Measurements from ENCODE around the gene ASF1B. TPM values are rescaled to one million over a fixed set of nuclear protein-coding genes. Genes with fewer than 3 reads are reported as not detected.

Gene ASF1B
- total RNA-seq, 1 donor from 2014 or later: 90.2 TPM

- no peak for DNase-seq
- Mint-ChIP-seq H3K4me1 (peaks cover 40% of the 10 kb centered on the region), H3K36me3 (ENCODE audit: low read depth) (peaks cover 8% of the 10 kb centered on the region), H3K27ac (no peak overlapping the region), H3K27me3 (no peaks in the 10 kb centered on the region), H3K9me3 (no peaks in the 10 kb centered on the region), H3K4me3 (peak overlapping the region; percentile 98)
- intact Hi-C loops (cut with micrococcal nuclease): loop anchor here (5.0 to 10.0 kb wide), 2 partner anchors 518 to 841 kb away; no protein-coding TSS in a partner anchor
Measured at GRCh38 chr19:14115756-14116155, 20.6 kb downstream of the ASF1B start.

GRCh38 chr19:14114854-14115253, 21.5 kb downstream of the ASF1B start:
- Mint-ChIP-seq H3K27ac (no peak overlapping the region), H3K9me3 (no peaks in the 10 kb centered on the region), H3K27me3 (no peaks in the 10 kb centered on the region), H3K4me3 (peak overlapping the region; percentile 26), H3K36me3 (ENCODE audit: low read depth) (peaks cover 5% of the 10 kb centered on the region), H3K4me1 (peaks cover 38% of the 10 kb centered on the region)
- peak; percentile 84 for DNase-seq
- intact Hi-C loops (cut with micrococcal nuclease): loop anchor here (1.0 to 10.0 kb wide), 3 partner anchors 42 to 840 kb away; no protein-coding TSS in a partner anchor

DNA sequence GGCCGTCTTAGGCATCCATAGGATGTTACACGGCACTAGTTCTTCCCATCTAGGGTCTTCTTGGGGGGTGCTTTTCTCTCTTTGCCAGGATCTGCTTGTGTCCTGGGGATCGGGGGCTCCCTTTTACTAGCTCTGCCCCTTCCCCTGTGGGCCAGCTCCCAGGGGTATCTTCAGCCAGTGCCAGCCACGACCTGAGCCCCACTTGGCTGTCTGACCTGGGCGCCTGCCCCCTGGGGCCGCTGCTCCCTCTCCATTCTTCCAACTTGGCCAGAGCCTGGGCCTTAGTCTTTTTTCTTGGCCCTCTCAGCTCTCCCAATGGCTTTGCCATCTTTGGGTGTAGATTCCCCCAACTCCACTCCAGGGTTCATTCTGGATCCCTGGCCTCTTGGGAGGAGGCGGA, 21.9 kb downstream of the ASF1B start:
- peaks cover 4% of the 10 kb centered on the region for H3K36me3 Mint-ChIP-seq (ENCODE audit: low read depth)
- no peaks in the 10 kb centered on the region for H3K27me3 Mint-ChIP-seq
- no peak overlapping the region for H3K27ac Mint-ChIP-seq
- peaks cover 37% of the 10 kb centered on the region for H3K4me1 Mint-ChIP-seq
- intact Hi-C loops (cut with micrococcal nuclease): loop anchor here (1.0 to 10.0 kb wide), 2 partner anchors 41 to 840 kb away; no protein-coding TSS in a partner anchor
- H3K9me3 Mint-ChIP-seq: no peaks in the 10 kb centered on the region
- DNase-seq: no peak
- H3K4me3 Mint-ChIP-seq: no peak overlapping the region

DNA sequence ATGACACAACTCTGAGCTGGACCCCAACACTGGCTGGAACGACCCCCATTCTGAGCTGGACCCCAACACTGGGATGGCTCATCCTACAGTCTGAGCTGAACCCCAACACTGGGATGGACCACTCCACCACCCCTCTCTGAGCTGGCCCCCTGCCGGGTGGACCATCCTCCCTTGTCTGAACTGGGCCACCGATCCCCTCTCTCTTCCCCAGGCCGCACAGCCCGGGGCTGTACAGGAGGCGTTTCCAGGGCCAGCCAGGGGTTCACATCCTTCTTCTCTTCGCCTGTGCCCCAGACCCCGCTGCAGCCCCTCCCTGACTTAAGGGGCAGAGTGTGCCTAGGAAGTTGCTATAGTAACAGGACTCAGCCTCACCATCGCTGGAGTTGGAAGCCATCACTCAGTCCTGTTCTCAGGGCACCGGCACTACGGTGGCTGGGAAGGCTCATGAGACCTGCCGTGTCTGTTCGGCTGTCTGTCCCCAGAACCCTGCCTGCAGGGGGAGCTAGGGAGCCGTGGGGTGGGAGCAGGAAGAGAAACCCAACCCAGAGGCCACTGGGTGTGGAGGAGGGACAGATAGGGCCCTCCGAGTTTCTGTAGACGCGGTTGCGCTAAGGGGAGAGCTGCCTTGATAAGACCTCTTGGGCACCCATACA, 22.5 kb downstream of the ASF1B start:
- no peaks in the 10 kb centered on the region for H3K27me3 Mint-ChIP-seq
- DNase-seq: peak; percentile 85
- H3K36me3 Mint-ChIP-seq (ENCODE audit: low read depth): peaks cover 4% of the 10 kb centered on the region
- H3K4me3 Mint-ChIP-seq: no peak overlapping the region
- H3K9me3 Mint-ChIP-seq: no peaks in the 10 kb centered on the region
- peaks cover 34% of the 10 kb centered on the region for H3K4me1 Mint-ChIP-seq
- intact Hi-C loops (cut with micrococcal nuclease): loop anchor here (1.0 to 10.0 kb wide), 2 partner anchors 41 to 839 kb away; no protein-coding TSS in a partner anchor
- peak overlapping the region; percentile 37 for H3K27ac Mint-ChIP-seq

DNA sequence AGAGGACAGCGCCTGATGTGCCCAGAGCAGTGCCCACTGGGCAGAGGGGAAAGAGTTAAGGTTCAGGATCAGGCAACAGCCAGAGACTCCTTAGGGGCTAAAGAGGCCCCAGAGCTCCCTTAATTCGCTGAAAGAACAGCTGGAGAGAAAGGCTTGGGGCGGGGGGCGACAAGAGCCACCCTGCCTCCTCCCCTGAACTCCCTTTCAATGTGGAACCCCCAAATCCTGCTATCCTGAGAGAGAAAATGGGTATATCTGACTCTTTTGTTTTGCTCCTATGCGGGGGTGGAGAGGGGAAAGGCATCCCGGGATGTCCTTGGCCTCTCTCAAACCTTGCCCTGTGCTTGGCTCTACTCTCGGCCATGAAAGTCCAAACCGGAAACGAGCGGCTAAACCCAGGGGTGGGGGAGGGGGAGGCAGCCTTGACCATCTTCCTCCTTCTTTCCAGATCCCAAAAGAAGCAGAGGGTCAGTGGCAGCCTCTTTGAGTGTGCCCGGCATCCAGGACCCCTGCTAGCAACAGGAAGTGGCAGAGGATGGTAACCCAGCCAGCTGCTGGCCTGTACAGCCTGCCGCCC, 23.5 kb downstream of the ASF1B start:
- H3K27ac Mint-ChIP-seq: no peak overlapping the region

GRCh38 chr19:14112051-14112808, 24.2 kb downstream of the ASF1B start:
- no peak overlapping the region for H3K27ac Mint-ChIP-seq
- intact Hi-C loops (cut with micrococcal nuclease): loop anchor here (10.0 kb wide), 1 partner anchor 837 kb away; no protein-coding TSS in a partner anchor
- H3K4me1 Mint-ChIP-seq: peaks cover 28% of the 10 kb centered on the region
- DNase-seq: no peak
- H3K9me3 Mint-ChIP-seq: no peaks in the 10 kb centered on the region
- H3K4me3 Mint-ChIP-seq: no peak overlapping the region
- H3K27me3 Mint-ChIP-seq: no peaks in the 10 kb centered on the region
- H3K36me3 Mint-ChIP-seq (ENCODE audit: low read depth): peaks cover 4% of the 10 kb centered on the region

More for the DNA sequence above, 23.5 kb downstream of the ASF1B start:
- Mint-ChIP-seq H3K36me3 (ENCODE audit: low read depth) (peaks cover 2% of the 10 kb centered on the region), H3K9me3 (no peaks in the 10 kb centered on the region), H3K4me1 (peaks cover 28% of the 10 kb centered on the region), H3K27me3 (no peaks in the 10 kb centered on the region), H3K4me3 (no peak overlapping the region)
- intact Hi-C loops (cut with micrococcal nuclease): loop anchor here (10.0 kb wide), 1 partner anchor 838 kb away; no protein-coding TSS in a partner anchor
- no peak for DNase-seq

- H3K4me3 Mint-ChIP-seq: no peak overlapping the region
- peaks cover 23% of the 10 kb centered on the region for H3K4me1 Mint-ChIP-seq
- H3K9me3 Mint-ChIP-seq: no peaks in the 10 kb centered on the region
- H3K36me3 Mint-ChIP-seq (ENCODE audit: low read depth): peaks cover 3% of the 10 kb centered on the region
- H3K27me3 Mint-ChIP-seq: no peaks in the 10 kb centered on the region
- DNase-seq: no peak
- intact Hi-C loops (cut with micrococcal nuclease): loop anchor here (10.0 kb wide), 1 partner anchor 837 kb away; no protein-coding TSS in a partner anchor
- no peak overlapping the region for H3K27ac Mint-ChIP-seq
Measured at GRCh38 chr19:14111486-14111885, 24.9 kb downstream of the ASF1B start.

DNA sequence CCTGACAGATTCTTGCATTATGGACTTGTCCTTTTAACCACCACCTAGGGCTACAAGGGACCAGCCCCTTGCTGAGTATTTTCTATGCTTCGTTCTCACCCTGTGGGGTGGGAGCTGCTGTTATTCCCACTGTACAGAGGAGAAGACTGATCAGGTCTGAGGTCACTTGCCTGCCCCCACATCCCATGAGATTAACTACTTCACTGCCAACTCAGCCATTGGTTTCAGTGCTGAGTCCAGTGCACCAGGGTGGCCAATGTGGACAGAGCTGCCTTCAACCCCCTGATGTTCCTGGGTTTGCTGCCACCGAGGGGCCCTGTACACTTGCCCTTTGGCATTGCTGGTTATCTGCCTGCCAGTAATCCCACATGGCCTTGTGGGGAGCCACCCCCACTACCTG, 25.7 kb downstream of the ASF1B start:
- Mint-ChIP-seq H3K27ac (no peak overlapping the region), H3K27me3 (no peaks in the 10 kb centered on the region), H3K4me3 (no peak overlapping the region), H3K9me3 (no peaks in the 10 kb centered on the region), H3K4me1 (peaks cover 17% of the 10 kb centered on the region), H3K36me3 (ENCODE audit: low read depth) (peaks cover 5% of the 10 kb centered on the region)
- no peak for DNase-seq
- intact Hi-C loops (cut with micrococcal nuclease): loop anchor here (10.0 kb wide), 1 partner anchor 836 kb away; no protein-coding TSS in a partner anchor

GRCh38 chr19:14107581-14108461, 28.6 kb downstream of the ASF1B start:
- Mint-ChIP-seq H3K9me3 (no peaks in the 10 kb centered on the region), H3K36me3 (ENCODE audit: low read depth) (peaks cover 8% of the 10 kb centered on the region), H3K27me3 (no peaks in the 10 kb centered on the region), H3K4me1 (peaks cover 6% of the 10 kb centered on the region), H3K27ac (no peak overlapping the region), H3K4me3 (no peak overlapping the region)
- intact Hi-C loops (cut with micrococcal nuclease): no loop called here
- no peak for DNase-seq

GRCh38 chr19:14106840-14107239, 29.5 kb downstream of the ASF1B start:
- Mint-ChIP-seq H3K36me3 (ENCODE audit: low read depth) (peaks cover 9% of the 10 kb centered on the region), H3K27me3 (no peaks in the 10 kb centered on the region), H3K27ac (no peak overlapping the region), H3K9me3 (no peaks in the 10 kb centered on the region), H3K4me1 (peaks cover 3% of the 10 kb centered on the region), H3K4me3 (no peak overlapping the region)
- intact Hi-C loops (cut with micrococcal nuclease): no loop called here
- DNase-seq: no peak

GRCh38 chr19:14105680-14106079, 30.7 kb downstream of the ASF1B start:
- Mint-ChIP-seq H3K27me3 (no peaks in the 10 kb centered on the region), H3K9me3 (no peaks in the 10 kb centered on the region), H3K36me3 (ENCODE audit: low read depth) (peaks cover 13% of the 10 kb centered on the region), H3K4me3 (no peak overlapping the region), H3K27ac (no peak overlapping the region), H3K4me1 (no peaks in the 10 kb centered on the region)
- no peak for DNase-seq
- intact Hi-C loops (cut with micrococcal nuclease): no loop called here

- H3K4me1 Mint-ChIP-seq: no peaks in the 10 kb centered on the region
- H3K27ac Mint-ChIP-seq: no peak overlapping the region
Measured at GRCh38 chr19:14103310-14103709, 33.1 kb downstream of the ASF1B start.

DNA sequence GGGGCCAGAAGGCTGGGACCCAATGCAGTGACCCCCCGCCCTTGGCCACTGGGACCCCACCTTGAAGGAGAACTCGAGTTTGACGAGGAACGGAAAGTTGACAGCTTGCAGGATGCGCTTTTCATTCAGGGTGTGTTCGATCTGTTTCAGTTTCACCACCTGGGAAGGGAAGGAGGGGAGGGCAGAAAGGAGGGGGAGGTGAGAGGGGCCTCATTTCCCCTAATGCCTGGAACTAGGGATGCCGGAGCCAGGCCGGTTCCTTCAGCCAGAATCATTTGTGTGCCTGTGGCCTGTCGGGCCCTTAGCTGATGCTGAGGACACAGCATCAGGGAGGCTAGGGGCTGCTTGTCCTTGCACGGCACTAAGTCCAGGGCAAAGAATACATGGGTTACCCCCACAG, 33.6 kb downstream of the ASF1B start:
- Mint-ChIP-seq H3K4me1 (no peaks in the 10 kb centered on the region), H3K4me3 (no peak overlapping the region), H3K27me3 (no peaks in the 10 kb centered on the region), H3K36me3 (ENCODE audit: low read depth) (peaks cover 16% of the 10 kb centered on the region), H3K27ac (no peak overlapping the region), H3K9me3 (no peaks in the 10 kb centered on the region)
- no peak for DNase-seq
- intact Hi-C loops (cut with micrococcal nuclease): no loop called here

More at GRCh38 chr19:14103310-14103709, 33.1 kb downstream of the ASF1B start:
- Mint-ChIP-seq H3K4me3 (no peak overlapping the region), H3K9me3 (no peaks in the 10 kb centered on the region), H3K27me3 (no peaks in the 10 kb centered on the region), H3K36me3 (ENCODE audit: low read depth) (peaks cover 13% of the 10 kb centered on the region)
- DNase-seq: no peak
- intact Hi-C loops (cut with micrococcal nuclease): no loop called here
